A673 (cell line): ENCODE measurements around the gene BHLHE23. TPM values are rescaled to one million over a fixed set of nuclear protein-coding genes. Genes with fewer than 3 reads are reported as not detected.

Experiments used
- BruUV-seq: library from RNA; stranded (reverse); fragments of 400-500 nt; replicated peaks from 2 replicates; lab custom pipeline; 2021; lab: Mats Ljungman, UMichigan
- CTCF ChIA-PET: fragments of 300-600 bp; sonication (Branson Sonifier 250); formaldehyde crosslinking; loops from one replicate; lab custom pipeline; 2022; ENCODE audit warnings: antibody characterized with exemption; lab: Charles Lee
- POLR2A ChIA-PET: fragments of 300-600 bp; sonication (Branson Sonifier 250); formaldehyde crosslinking; loops from one replicate; lab custom pipeline; 2022; ENCODE audit warnings: antibody characterized with exemption; ENCODE audit not compliant: low non-redundant PET; lab: Charles Lee
- DNase-seq: peaks from one replicate; pipeline ENCODE4 v3.0.0-alpha.2; 2015; ENCODE audit warnings: low spot score
- H3K27ac ChIP-seq: fragments of 200-600 bp; sonication (generic); 2 replicates; pipeline ENCODE4 v1.5.1; 2016; ENCODE audit warnings: mixed run types, low read depth, mild to moderate bottlenecking, mixed read lengths, antibody characterized with exemption, low read length; ENCODE audit not compliant: poor library complexity, severe bottlenecking
- H3K27me3 ChIP-seq: fragments of 200-600 bp; sonication (generic); replicated peaks from 2 replicates; pipeline ENCODE4 v1.6.1; 2017; ENCODE audit warnings: mixed run types, low read depth, mild to moderate bottlenecking, mixed read lengths, antibody characterized with exemption, low read length; ENCODE audit not compliant: insufficient read depth, poor library complexity
- H3K36me3 ChIP-seq: fragments of 200-600 bp; sonication (generic); 2 replicates; pipeline ENCODE4 v1.6.1; 2016; ENCODE audit warnings: mixed run types, mild to moderate bottlenecking, mixed read lengths, antibody characterized with exemption, low read length; ENCODE audit not compliant: insufficient read depth, poor library complexity, severe bottlenecking
- H3K4me1 ChIP-seq: fragments of 200-600 bp; sonication (generic); 2 replicates; pipeline ENCODE4 v1.6.1; 2017; ENCODE audit warnings: mixed run types, mild to moderate bottlenecking, mixed read lengths, antibody characterized with exemption, low read length; ENCODE audit not compliant: insufficient read depth, poor library complexity, severe bottlenecking
- H3K4me3 ChIP-seq: fragments of 200-600 bp; sonication (generic); 2 replicates; pipeline ENCODE4 v1.5.1; 2016; ENCODE audit warnings: low read depth, mixed run types, mild to moderate bottlenecking, mixed read lengths, low read length; ENCODE audit not compliant: poor library complexity, severe bottlenecking
- H3K9me3 ChIP-seq: fragments of 200-600 bp; sonication (generic); 2 replicates; pipeline ENCODE4 v1.6.1; 2016; ENCODE audit warnings: mixed run types, low read depth, mild to moderate bottlenecking, mixed read lengths, antibody characterized with exemption, low read length; ENCODE audit not compliant: poor library complexity, severe bottlenecking
- CTCF ChIP-seq: fragments of 300-800, 200-600 bp; sonication (generic); conservative IDR thresholded peaks from 2 replicates; pipeline ENCODE4 v1.5.1; 2017; ENCODE audit warnings: low read depth, mild to moderate bottlenecking, antibody characterized with exemption, low read length, moderate library complexity, mixed read lengths
- EZH2 ChIP-seq: fragments of 200-600 bp; sonication (generic); IDR thresholded peaks from 2 replicates; pipeline ENCODE4 v1.6.1; 2017; ENCODE audit warnings: borderline replicate concordance, low read depth, mild to moderate bottlenecking, mixed read lengths, antibody characterized with exemption, low read length; ENCODE audit not compliant: poor library complexity, severe bottlenecking
- intact Hi-C: fragments of 100-400 bp; cut with micrococcal nuclease; formaldehyde crosslinking; loops from one replicate; pipeline ENCODE4 v1.10.0; 2022; ENCODE audit not compliant: unreplicated experiment
- total RNA-seq: library from RNA; stranded (reverse); gene quantifications from 2 replicates; pipeline ENCODE4 v1.2.3, GENCODE V29; 2021

Gene BHLHE23
- total RNA-seq, 1 experiment from 2014 or later = not detected

DNA sequence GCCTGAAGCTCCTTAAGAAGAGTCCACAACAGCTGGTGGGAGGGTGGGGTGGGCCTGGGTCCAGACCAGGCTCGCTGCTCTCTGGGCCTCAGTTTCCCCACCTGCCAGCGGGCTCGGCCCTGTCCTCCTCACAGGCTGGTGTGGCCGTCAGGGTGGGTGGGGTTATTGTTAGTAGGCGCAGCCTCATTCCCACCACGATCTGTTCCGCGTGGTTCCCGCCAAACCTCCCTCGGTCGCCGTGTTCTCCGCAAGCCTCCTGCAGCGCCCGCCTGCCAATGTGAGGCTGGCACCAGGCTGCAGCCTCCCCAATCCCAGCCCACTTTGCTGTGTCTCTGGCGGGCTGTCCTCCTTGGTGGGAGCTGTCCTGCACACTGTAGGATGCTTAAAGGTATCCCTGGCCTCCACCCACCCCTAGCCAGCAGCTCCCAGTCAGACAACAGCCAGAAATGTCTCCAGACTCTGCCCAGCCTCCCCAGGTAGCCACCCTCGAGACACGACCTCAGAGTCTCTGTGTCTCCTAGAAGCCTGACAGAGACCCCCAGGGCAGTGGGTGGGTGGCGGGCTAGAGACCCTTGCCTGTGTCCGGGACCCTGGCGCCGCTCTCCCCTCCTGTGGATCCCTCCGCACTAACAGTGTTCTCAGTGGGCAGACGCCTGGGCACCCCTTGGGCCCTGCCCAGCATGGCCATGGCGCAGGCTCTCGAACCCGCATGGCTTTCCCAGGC lies 39.0 kb downstream of the BHLHE23 start:
- Histone ChIP-seq H3K9me3 (no peaks in the 10 kb centered on the region), H3K4me1 (no peaks in the 10 kb centered on the region), H3K27ac (no peak overlapping the region), H3K27me3 (peaks cover 3% of the 10 kb centered on the region), H3K4me3 (no peak overlapping the region), H3K36me3 (no peaks in the 10 kb centered on the region)
- POLR2A ChIA-PET = no interaction called here
- intact Hi-C loops = no loop called here
- no peak for DNase-seq
- CTCF ChIA-PET = no interaction called here
- TF ChIP-seq EZH2 (no peak), CTCF (no peak)
- no TSS peak for BruUV-seq

- TF ChIP-seq EZH2 (no peak), CTCF (no peak)
- Histone ChIP-seq H3K4me3 (no peak overlapping the region), H3K27me3 (no peaks in the 10 kb centered on the region), H3K36me3 (no peaks in the 10 kb centered on the region), H3K4me1 (no peaks in the 10 kb centered on the region), H3K9me3 (no peaks in the 10 kb centered on the region), H3K27ac (no peak overlapping the region)
- POLR2A ChIA-PET = no interaction called here
- intact Hi-C loops = no loop called here
- DNase-seq = no peak
- CTCF ChIA-PET = interaction anchor here (0.6 kb wide), 1 partner anchor 46 kb away, joined by 3 read pairs; no protein-coding TSS in a partner anchor
- BruUV-seq = no TSS peak
Observed at GRCh38 chr20:62967149-62967501, 39.6 kb downstream of the BHLHE23 start.

DNA sequence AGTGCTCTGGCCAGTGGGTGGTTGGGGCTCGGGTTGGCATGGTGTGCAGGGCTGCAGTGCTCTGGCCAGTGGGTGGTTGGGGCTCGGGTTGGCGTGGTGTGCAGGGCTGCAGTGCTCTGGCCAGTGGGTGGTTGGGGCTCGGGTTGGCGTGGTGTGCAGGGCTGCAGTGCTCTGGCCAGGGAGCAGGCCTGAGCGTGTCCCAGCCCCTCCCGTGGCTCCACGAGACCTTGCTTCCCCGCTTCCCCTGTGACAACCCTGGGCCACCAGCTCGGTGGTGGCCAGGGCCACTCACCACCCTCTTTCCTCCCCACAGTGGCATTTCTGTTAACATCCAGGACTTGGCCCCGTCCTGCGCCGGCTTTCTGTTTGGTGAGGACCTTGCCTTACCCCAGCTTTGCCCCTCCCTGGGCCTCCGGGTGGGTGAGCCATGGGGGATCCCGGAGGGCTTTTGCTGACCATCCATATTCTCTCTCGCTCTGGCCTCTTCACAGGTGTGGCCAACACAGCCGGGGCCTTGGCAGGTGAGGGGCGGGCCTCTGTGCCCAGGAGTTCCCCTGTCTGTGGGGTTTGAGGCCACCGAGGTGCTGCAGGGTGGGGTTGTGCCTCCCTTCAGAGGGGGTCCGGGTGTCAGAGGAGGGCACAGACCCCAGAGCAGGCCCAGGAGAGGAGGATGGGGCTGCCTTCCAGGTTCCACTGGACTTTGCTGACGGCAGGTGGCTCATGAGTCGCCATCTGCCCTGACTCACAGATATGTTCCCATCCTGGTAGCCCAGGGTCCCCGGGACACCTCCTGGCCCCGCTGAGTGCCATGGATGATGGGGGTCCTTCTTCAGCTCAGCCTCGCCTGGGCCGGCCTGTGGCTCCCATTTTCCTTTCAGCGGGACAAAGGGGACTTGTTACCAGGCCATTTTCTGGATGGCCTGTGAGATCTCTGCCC lies 40.3 kb downstream of the BHLHE23 start:
- no peaks in the 10 kb centered on the region for H3K4me1 ChIP-seq
- intact Hi-C loops = no loop called here
- DNase-seq = no peak
- TF ChIP-seq EZH2 (no peak), CTCF (no peak)
- no peaks in the 10 kb centered on the region for H3K9me3 ChIP-seq
- H3K36me3 ChIP-seq = no peaks in the 10 kb centered on the region
- no peaks in the 10 kb centered on the region for H3K27me3 ChIP-seq
- ChIA-PET CTCF (interaction anchor here (0.6 kb wide), 1 partner anchor 47 kb away, joined by 3 read pairs; no protein-coding TSS in a partner anchor), POLR2A (no interaction called here)
- no peak overlapping the region for H3K27ac ChIP-seq
- BruUV-seq = no TSS peak
- no peak overlapping the region for H3K4me3 ChIP-seq
